Trophoblast cell (in vitro differentiated cells and primary cell): Measurements from ENCODE around the gene PRPS1.
A peak's percentile ranks its signal among the peaks of the same experiment; 100 is the strongest.

Experiments
- DNase-seq, 2 donors: peaks; one replicate each; pipeline ENCODE4 v3.0.0-alpha.2; 2016
- H2AFZ ChIP-seq: 2 replicates; pipeline ENCODE4 v1.6.1; 2013; ENCODE audit warnings: low read length, moderate library complexity, mild to moderate bottlenecking; ENCODE audit not compliant: insufficient read depth, poor library complexity
- H2AK5ac ChIP-seq: 2 replicates; pipeline ENCODE4 v1.6.1; 2013; ENCODE audit warnings: mild to moderate bottlenecking, low read length
- H2BK120ac ChIP-seq: 2 replicates; pipeline ENCODE4 v1.6.1; 2013; ENCODE audit warnings: low read length, mild to moderate bottlenecking, moderate library complexity; ENCODE audit not compliant: insufficient read depth, poor library complexity
- H2BK12ac ChIP-seq: 2 replicates; pipeline ENCODE4 v1.6.1; 2013; ENCODE audit warnings: mild to moderate bottlenecking, low read length, moderate library complexity
- H2BK5ac ChIP-seq: 2 replicates; pipeline ENCODE4 v1.6.1; 2013; ENCODE audit warnings: low read length, low read depth, moderate library complexity, mild to moderate bottlenecking; ENCODE audit not compliant: poor library complexity
- H3K14ac ChIP-seq: 2 replicates; pipeline ENCODE4 v1.6.1; 2013; ENCODE audit warnings: mild to moderate bottlenecking, low read length
- H3K18ac ChIP-seq: 2 replicates; pipeline ENCODE4 v1.6.1; 2013; ENCODE audit warnings: mild to moderate bottlenecking, low read length
- H3K23ac ChIP-seq: 2 replicates; pipeline ENCODE4 v1.6.1; 2013; ENCODE audit warnings: low read length
- H3K27ac ChIP-seq: 2 replicates; pipeline ENCODE4 v1.5.1; 2013; ENCODE audit warnings: low read depth, mild to moderate bottlenecking, inconsistent platforms, low read length, moderate library complexity
- H3K27me3 ChIP-seq: 2 replicates; pipeline ENCODE4 v1.6.1; 2013; ENCODE audit warnings: inconsistent platforms, mild to moderate bottlenecking, low read length, moderate library complexity; ENCODE audit not compliant: insufficient read depth
- H3K36me3 ChIP-seq, 2 experiments: 1 replicate in 1 of 2; 2 replicates in 1 of 2; pipeline ENCODE4 v1.6.1; 2013; ENCODE audit warnings: low read length in 2 of 2, mild to moderate bottlenecking in 2 of 2, moderate library complexity in 1 of 2; ENCODE audit not compliant: insufficient read depth in 2 of 2, control insufficient read depth in 1 of 2
- H3K4ac ChIP-seq: 2 replicates; pipeline ENCODE4 v1.6.1; 2013; ENCODE audit warnings: low read depth, mild to moderate bottlenecking, low read length, moderate library complexity
- H3K4me1 ChIP-seq, 2 experiments: 1 replicate in 1 of 2; 2 replicates in 1 of 2; pipeline ENCODE4 v1.6.1; 2013; ENCODE audit warnings: low read length in 2 of 2, mild to moderate bottlenecking in 2 of 2, moderate library complexity in 1 of 2; ENCODE audit not compliant: insufficient read depth in 2 of 2, control insufficient read depth in 1 of 2
- H3K4me2 ChIP-seq: 2 replicates; pipeline ENCODE4 v1.6.1; 2013; ENCODE audit warnings: inconsistent platforms, mild to moderate bottlenecking, low read length, moderate library complexity
- H3K4me3 ChIP-seq: 2 replicates; pipeline ENCODE4 v1.5.1; 2013; ENCODE audit warnings: mild to moderate bottlenecking, low read depth, low read length, inconsistent platforms
- H3K79me1 ChIP-seq: one replicate; pipeline ENCODE4 v1.6.1; 2013; ENCODE audit warnings: low read length
- H3K79me2 ChIP-seq: 2 replicates; pipeline ENCODE4 v1.6.1; 2013; ENCODE audit warnings: low read length, mild to moderate bottlenecking; ENCODE audit not compliant: control insufficient read depth, insufficient read depth, poor library complexity
- H3K9ac ChIP-seq: 2 replicates; pipeline ENCODE4 v1.6.1; 2013; ENCODE audit warnings: mild to moderate bottlenecking, low read length
- H3K9me3 ChIP-seq: 2 replicates; pipeline ENCODE4 v1.6.1; 2013; ENCODE audit warnings: low read depth, mild to moderate bottlenecking, control low read depth, inconsistent platforms, low read length; ENCODE audit not compliant: insufficient read depth
- H4K12ac ChIP-seq: 2 replicates; pipeline ENCODE4 v1.6.1; 2013; ENCODE audit warnings: low read depth, mild to moderate bottlenecking, low read length, moderate library complexity
- H4K8ac ChIP-seq: 2 replicates; pipeline ENCODE4 v1.6.1; 2013; ENCODE audit warnings: low read depth, mild to moderate bottlenecking, low read length, moderate library complexity
- H4K91ac ChIP-seq: one replicate; pipeline ENCODE4 v1.6.1; 2013; ENCODE audit warnings: low read depth, mild to moderate bottlenecking, low read length, moderate library complexity
- WGBS: extraction: QIAGEN DNeasy Blood & Tissue Kit; methylation state at CpG from one replicate; pipeline ENCODE4 v1.1.7; 2013; ENCODE audit warnings: missing lambda C conversion rate; ENCODE audit not compliant: insufficient read length, insufficient coverage; ENCODE audit errors: extremely low coverage; 5-methylcytosine and 5-hydroxymethylcytosine counted together

The PRPS1 gene

DNA sequence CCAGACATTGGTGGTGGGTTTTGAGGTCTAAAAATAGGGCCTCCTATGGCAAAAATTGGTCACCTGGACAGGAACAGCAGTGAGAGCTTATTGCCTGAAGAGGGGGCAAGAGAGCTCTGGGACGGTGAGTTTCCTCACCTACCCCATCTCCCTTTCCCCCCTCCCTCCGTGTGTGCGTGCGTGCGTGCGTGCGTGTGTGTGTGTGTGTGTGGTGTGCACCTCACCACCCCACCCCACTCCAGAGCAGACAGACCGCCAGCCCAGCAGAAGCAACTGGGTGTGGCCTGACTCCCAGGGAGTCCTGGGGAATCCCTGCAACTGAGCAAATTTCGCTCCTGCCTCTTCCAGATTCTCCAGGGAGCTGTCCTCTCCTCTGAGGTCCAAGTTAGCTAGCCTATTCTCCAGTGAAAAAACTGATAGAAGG lies 44.7 kb downstream of the PRPS1 start:
- H2BK5ac ChIP-seq, result no peak overlapping the region
- no peaks in the 10 kb centered on the region for H3K27me3 ChIP-seq
- no peak overlapping the region for H3K23ac ChIP-seq
- H3K18ac ChIP-seq, result no peak overlapping the region
- peak in 1 of 2 donors; percentile 65 for DNase-seq
- no peak overlapping the region for H2BK120ac ChIP-seq
- no peak overlapping the region for H3K4me3 ChIP-seq
- H2BK12ac ChIP-seq, result no peak overlapping the region
- H4K12ac ChIP-seq, result no peak overlapping the region
- no peak overlapping the region for H4K91ac ChIP-seq
- WGBS, result no CpG with 5 or more reads among the region's 9 CpGs
- no peaks in the 10 kb centered on the region for H3K79me1 ChIP-seq
- no peak overlapping the region for H3K9ac ChIP-seq
- peak overlapping the region; percentile 16 for H4K8ac ChIP-seq
- no peak overlapping the region for H2AFZ ChIP-seq
- no peak overlapping the region for H3K14ac ChIP-seq
- no peak overlapping the region for H3K4ac ChIP-seq
- no peaks in the 10 kb centered on the region for H3K36me3 ChIP-seq
- no peaks in the 10 kb centered on the region for H3K79me2 ChIP-seq
- H3K4me1 ChIP-seq, result no peaks in the 10 kb centered on the region
- no peak overlapping the region for H2AK5ac ChIP-seq
- no peak overlapping the region for H3K27ac ChIP-seq
- no peaks in the 10 kb centered on the region for H3K9me3 ChIP-seq
- peak overlapping the region; percentile 34 for H3K4me2 ChIP-seq

DNA sequence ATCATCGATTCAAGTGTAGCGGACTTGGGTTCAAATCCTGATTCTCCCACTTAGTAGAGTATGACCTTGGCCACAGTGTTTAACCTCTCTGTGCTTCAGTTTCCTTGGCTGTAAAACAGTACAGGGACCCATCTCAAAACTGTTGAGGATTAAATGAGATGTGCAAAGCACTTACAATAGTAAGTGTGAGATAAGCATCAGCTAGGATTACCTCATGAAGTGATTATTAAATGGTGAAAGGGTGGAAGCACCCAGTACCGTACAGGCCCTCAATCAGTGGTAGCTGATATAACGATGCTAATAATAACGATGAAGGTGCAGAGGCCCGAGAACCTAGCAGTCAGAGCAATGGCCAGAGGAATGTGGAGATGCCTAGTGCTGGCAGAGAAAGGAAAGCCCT lies 45.1 kb downstream of the PRPS1 start:
- H3K9me3 ChIP-seq, result no peaks in the 10 kb centered on the region
- no peak overlapping the region for H2AK5ac ChIP-seq
- no peak overlapping the region for H4K12ac ChIP-seq
- no peak overlapping the region for H3K27ac ChIP-seq
- no peak overlapping the region for H2BK120ac ChIP-seq
- H3K23ac ChIP-seq, result no peak overlapping the region
- no peak overlapping the region for H2BK5ac ChIP-seq
- H3K36me3 ChIP-seq, result no peaks in the 10 kb centered on the region
- no peaks in the 10 kb centered on the region for H3K27me3 ChIP-seq
- H3K14ac ChIP-seq, result no peak overlapping the region
- H3K4me1 ChIP-seq, result no peaks in the 10 kb centered on the region
- H4K8ac ChIP-seq, result no peak overlapping the region
- no peaks in the 10 kb centered on the region for H3K79me2 ChIP-seq
- no peak for DNase-seq
- no peak overlapping the region for H2BK12ac ChIP-seq
- H3K9ac ChIP-seq, result no peak overlapping the region
- H3K4me2 ChIP-seq, result no peak overlapping the region
- no peak overlapping the region for H3K4me3 ChIP-seq
- no peaks in the 10 kb centered on the region for H3K79me1 ChIP-seq
- no peak overlapping the region for H4K91ac ChIP-seq
- H3K18ac ChIP-seq, result no peak overlapping the region
- H3K4ac ChIP-seq, result no peak overlapping the region
- no peak overlapping the region for H2AFZ ChIP-seq
- WGBS, result no CpG with 5 or more reads among the region's 6 CpGs

DNA sequence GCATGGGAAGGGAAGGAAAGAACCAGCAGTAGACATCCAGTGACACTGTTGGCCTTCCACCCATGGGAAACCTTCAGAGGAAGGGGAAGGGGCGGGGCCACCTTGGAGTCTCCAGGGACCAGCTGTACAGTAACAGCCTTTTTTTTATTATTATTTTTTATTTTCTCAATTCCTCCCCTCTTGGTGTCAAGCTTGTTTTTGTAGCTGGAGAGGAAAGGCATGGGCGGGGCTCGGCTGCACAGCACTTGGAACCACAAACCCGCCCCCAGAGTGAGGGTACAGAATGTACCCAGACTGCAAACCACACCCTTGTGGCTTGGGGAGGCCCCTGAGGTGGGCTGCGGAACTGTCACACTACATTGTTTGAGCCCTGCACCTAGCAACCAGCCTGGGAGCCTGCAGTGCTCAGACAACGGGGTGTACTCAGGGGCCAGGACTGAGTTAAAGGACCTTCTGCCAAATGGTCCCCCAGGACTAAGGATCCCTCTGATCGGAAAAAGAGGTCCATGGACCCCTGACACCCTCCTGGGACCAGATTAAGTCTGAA lies 45.7 kb downstream of the PRPS1 start:
- Histone ChIP-seq H3K9ac (no peak overlapping the region), H3K9me3 (no peaks in the 10 kb centered on the region), H2AFZ (no peak overlapping the region), H4K12ac (no peak overlapping the region), H3K4me3 (no peak overlapping the region), H3K79me2 (no peaks in the 10 kb centered on the region), H3K14ac (no peak overlapping the region), H3K23ac (no peak overlapping the region), H3K4ac (no peak overlapping the region), H3K79me1 (no peaks in the 10 kb centered on the region), H3K27me3 (no peaks in the 10 kb centered on the region), H2BK5ac (no peak overlapping the region), H3K4me1 (no peaks in the 10 kb centered on the region), H4K91ac (no peak overlapping the region), H4K8ac (no peak overlapping the region), H3K4me2 (no peak overlapping the region), H2BK12ac (no peak overlapping the region), H2BK120ac (no peak overlapping the region), H3K18ac (no peak overlapping the region), H3K36me3 (no peaks in the 10 kb centered on the region), H2AK5ac (no peak overlapping the region), H3K27ac (no peak overlapping the region)
- DNase-seq, result peak in 1 of 2 donors; percentile 8
- WGBS, result no CpG with 5 or more reads among the region's 7 CpGs

DNA sequence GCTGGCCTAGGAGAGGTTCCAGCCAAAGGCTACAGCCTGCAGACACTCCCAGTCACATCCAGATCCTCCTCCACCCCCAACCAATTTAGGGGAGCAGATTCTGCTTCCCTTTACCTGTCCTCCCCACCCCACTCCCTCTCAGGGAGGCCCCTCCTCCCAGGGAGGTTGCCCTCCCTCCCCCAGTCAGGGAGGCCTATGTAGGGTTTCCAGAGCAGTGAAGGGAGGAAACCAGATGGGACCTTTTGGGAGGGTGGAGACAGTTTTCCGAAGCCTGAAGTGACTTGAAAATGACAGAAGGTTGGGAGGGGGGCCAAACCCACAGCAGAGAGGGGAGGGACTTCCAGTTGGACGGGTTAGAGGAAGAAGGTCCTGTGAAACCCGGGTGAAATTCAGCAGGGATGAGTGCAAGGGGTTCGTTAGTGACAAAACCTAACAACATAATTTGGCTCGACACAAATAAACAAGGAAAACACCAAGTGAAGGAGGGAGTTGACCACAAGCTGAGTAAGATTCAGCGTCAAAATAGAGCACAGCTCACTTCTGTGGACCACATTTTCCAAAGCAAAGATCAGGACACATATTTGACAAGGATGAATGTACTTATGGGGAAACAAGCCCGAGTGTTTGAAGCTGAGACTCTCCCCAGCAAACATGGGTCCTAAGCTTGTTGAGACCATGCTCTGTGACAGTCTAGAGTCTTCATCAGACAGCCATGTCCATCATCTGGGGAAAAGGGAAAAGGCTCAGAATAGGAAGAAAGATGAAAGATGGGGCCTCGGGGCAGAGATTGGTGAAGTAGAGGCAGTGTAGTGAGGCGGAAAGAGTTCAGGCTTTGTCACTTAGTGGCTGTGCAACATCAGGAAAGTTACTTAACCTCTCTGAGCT lies 46.4 kb downstream of the PRPS1 start:
- Histone ChIP-seq H2BK5ac (no peak overlapping the region), H4K12ac (no peak overlapping the region), H3K4me2 (no peak overlapping the region), H3K27ac (no peak overlapping the region), H3K4me3 (no peak overlapping the region), H3K27me3 (no peaks in the 10 kb centered on the region), H3K36me3 (no peaks in the 10 kb centered on the region), H2AK5ac (no peak overlapping the region), H3K18ac (no peak overlapping the region), H3K9me3 (no peaks in the 10 kb centered on the region), H2BK120ac (no peak overlapping the region), H3K79me1 (no peaks in the 10 kb centered on the region), H3K23ac (no peak overlapping the region), H2BK12ac (no peak overlapping the region), H3K4me1 (no peaks in the 10 kb centered on the region), H4K91ac (no peak overlapping the region), H2AFZ (no peak overlapping the region), H3K14ac (no peak overlapping the region), H3K79me2 (no peaks in the 10 kb centered on the region), H3K4ac (no peak overlapping the region), H4K8ac (no peak overlapping the region), H3K9ac (no peak overlapping the region)
- WGBS, result no CpG with 5 or more reads among the region's 9 CpGs
- DNase-seq, result peak in 1 of 2 donors; percentile 17
